H1 (cell line): ENCODE data around the gene NOC2L. TPM values are rescaled to one million over a fixed set of nuclear protein-coding genes. Genes with fewer than 3 reads are reported as not detected.

Source experiments
- CHD7 ChIP-seq: fragments of 300-600 bp; sonication (generic); IDR thresholded peaks from 2 replicates; pipeline ENCODE4 v1.7.1; 2012; ENCODE audit warnings: low read length, moderate library complexity, mild to moderate bottlenecking, inconsistent platforms; ENCODE audit not compliant: insufficient replicate concordance
- SP4 ChIP-seq: IDR thresholded peaks from 2 replicates; pipeline ENCODE4 v1.6.1; 2012; ENCODE audit warnings: low read length, inconsistent platforms
- polyA plus RNA-seq, 7 experiments: library from polyadenylated mRNA; depleted of rRNA in 3 of 7; stranded (reverse) in 5 of 7; unstranded in 2 of 7; fragments of >200 nt in 5 of 7; fragments of 200-250 nt in 2 of 7; gene quantifications; 1 replicate in 5 of 7; 2 replicates in 1 of 7; 4 replicates in 1 of 7; pipeline versions ENCODE4 v1.2.1 to v1.2.3, GENCODE V29; 2011 to 2013; ENCODE audit warnings: missing spikeins in 2 of 7, mixed read lengths in 2 of 7
- total RNA-seq: library from RNA; stranded (reverse); fragmentation: NEBNext Ultra II Directional; extraction: Animal tissue kit (Norgen Biotek cat#: 25700); gene quantifications from 2 replicates; pipeline ENCODE4 v1.2.1, GENCODE V29; 2021

Gene NOC2L
- total and polyA plus RNA-seq, 2 of the 8 experiments (the other 6 are each of a cell fraction or from before 2014, with no cell fraction given), result 74.7 to 130 TPM

GRCh38 chr1:897226-897625 is 61.8 kb downstream of the NOC2L start (continued):
- no peak for TF ChIP-seq CHD7
- TF ChIP-seq SP4, result no peak
